CD4-positive, alpha-beta T cell treated with Interleukin-12 subunit alpha and Interleukin-12 subunit beta, for 1 hour (primary cell): Measurements from ENCODE around the gene C1orf226.

Experiments
- DNase-seq: peaks from one replicate; pipeline ENCODE4 v3.0.0-alpha.2; 2020

Gene C1orf226

GRCh38 chr1:162386292-162387225 is 5.0 kb downstream of the C1orf226 start:
- no peak for DNase-seq

- DNase-seq, result no peak
Measured at GRCh38 chr1:162387226-162388082, 5.9 kb downstream of the C1orf226 start.

- DNase-seq, result no peak
Measured at GRCh38 chr1:162388083-162388594, 6.6 kb downstream of the C1orf226 start.

GRCh38 chr1:162388615-162389014 is 7.1 kb downstream of the C1orf226 start:
- DNase-seq, result no peak

GRCh38 chr1:162389021-162389818 is 7.7 kb downstream of the C1orf226 start:
- DNase-seq, result no peak

GRCh38 chr1:162389971-162390370 is 8.4 kb downstream of the C1orf226 start:
- DNase-seq, result no peak

GRCh38 chr1:162390396-162391185 is 9.1 kb downstream of the C1orf226 start:
- no peak for DNase-seq

GRCh38 chr1:162391790-162392563 is 10.4 kb downstream of the C1orf226 start:
- peak; percentile 27 for DNase-seq

GRCh38 chr1:162396201-162396906 is 14.8 kb downstream of the C1orf226 start:
- no peak for DNase-seq

- DNase-seq, result no peak
Measured at GRCh38 chr1:162397039-162397448, 15.5 kb downstream of the C1orf226 start.

- no peak for DNase-seq
Measured at GRCh38 chr1:162397943-162398560, 16.5 kb downstream of the C1orf226 start.

GRCh38 chr1:162398999-162399580 is 17.6 kb downstream of the C1orf226 start:
- DNase-seq, result no peak

GRCh38 chr1:162400790-162401355 is 19.3 kb downstream of the C1orf226 start:
- no peak for DNase-seq

- DNase-seq, result no peak
Measured at GRCh38 chr1:162404550-162405160, 23.1 kb downstream of the C1orf226 start.

- no peak for DNase-seq
Measured at GRCh38 chr1:162405800-162406199, 24.3 kb downstream of the C1orf226 start.

GRCh38 chr1:162406811-162407210 is 25.3 kb downstream of the C1orf226 start:
- no peak for DNase-seq

- no peak for DNase-seq
Measured at GRCh38 chr1:162407539-162407938, 26.0 kb downstream of the C1orf226 start.

- DNase-seq, result no peak
Measured at GRCh38 chr1:162412002-162412401, 30.5 kb downstream of the C1orf226 start, which contains the start of gene SH2D1B. SH2D1B (minus strand) TSS chr1:162412136; CDS start chr1:162412016, 120 bp downstream.
